Activated CD4-positive, alpha-beta T cell treated with anti-CD3 and anti-CD28 coated beads, Interleukin-2, amount 50 U/mL, for 24 hours (primary cell): ENCODE data around the gene RSPH3.
A peak's percentile ranks its signal among the peaks of the same experiment; 100 is the strongest.
"Not testable (repeated sequence)": the region's sequence is repeated elsewhere in the genome, so short reads cannot be mapped to it uniquely, and the experiment has no call there.

Experiments
- DNase-seq, 2 donors: peaks; one replicate each; pipeline ENCODE4 v3.0.0-alpha.2; 2020; ENCODE audit warnings: low read depth in 1 of 2, low spot score in 1 of 2

Gene RSPH3, protein sequence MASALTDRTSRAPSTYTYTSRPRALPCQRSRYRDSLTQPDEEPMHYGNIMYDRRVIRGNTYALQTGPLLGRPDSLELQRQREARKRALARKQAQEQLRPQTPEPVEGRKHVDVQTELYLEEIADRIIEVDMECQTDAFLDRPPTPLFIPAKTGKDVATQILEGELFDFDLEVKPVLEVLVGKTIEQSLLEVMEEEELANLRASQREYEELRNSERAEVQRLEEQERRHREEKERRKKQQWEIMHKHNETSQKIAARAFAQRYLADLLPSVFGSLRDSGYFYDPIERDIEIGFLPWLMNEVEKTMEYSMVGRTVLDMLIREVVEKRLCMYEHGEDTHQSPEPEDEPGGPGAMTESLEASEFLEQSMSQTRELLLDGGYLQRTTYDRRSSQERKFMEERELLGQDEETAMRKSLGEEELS

DNA sequence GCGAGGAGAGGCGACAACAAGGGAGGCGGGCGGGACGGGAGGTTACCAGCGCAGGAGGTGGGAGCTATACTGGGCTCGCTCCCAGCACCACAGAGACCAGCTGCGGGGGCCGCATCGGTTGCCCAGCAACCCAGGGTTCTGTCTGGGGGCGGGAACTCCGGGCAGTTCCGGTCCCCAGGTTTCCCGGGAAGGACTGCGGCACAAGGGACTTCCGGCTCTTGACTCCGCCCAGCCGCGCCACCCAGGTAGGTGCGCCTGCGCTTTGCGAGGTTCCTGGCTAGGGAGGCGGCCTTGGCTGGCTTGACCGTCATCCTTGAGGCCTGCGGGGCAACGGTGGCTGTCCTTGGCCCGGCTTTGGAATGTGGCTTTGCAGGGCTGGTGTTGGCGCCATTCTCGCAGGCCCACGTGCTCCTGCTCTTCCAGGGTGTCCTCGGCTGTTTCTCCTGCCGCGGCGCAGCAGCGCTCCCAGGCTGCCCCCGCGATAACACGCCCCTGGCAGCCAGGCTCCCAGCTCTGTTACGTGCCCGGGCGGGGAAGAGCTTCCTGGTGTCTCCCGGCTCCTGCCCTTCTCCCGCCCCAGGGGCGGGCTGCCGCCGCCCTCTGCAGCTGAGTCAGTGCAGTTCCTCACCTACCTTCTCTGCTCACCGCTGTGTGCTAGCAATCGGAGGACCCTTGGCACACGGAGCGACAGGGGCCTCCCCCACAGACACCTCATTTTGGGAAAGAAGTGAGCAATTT, at the start of gene RSPH3:
RSPH3 (minus strand) TSS at position 537 of the 738 bp plus-strand sequence. CDS start 652 bp downstream, outside the sequence.
- DNase-seq: peak; percentile 87 to 91

DNA sequence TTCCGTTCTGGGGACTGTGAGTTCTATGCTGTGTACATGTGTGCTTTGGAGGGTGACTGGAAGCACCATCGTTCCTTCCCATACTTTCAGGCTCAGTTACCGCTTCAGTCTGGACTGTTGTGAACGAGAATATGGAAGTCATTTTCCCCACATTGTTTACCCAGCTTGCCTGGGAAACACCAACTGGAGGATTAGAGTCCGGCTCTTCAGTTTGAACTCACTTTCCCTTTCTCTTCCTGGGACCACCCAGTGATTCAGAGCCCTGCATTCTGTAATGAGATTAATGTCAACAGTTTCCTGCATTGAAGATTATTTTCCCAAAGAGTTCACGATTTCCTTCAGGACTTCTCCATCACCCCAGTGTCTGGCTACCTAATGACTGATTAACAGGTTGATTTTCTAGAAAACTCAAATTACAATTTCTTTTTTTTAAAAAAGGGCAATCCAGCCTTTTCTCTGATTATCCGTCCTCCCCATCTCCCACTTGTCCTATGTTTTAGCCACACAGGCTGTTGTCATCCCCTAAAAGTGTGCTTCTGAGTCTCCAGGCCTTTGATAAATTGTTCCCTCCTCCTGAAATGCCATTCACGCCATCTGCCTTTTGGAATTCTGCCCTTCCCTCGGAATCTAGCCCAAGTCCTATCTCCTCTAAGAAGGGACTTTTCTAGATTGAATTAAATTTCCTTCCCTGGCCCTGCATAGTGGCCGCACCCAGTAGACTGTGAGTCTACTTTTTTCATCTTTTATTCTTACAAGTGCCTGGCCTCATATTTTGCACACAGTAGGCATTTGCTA, 48.1 kb upstream of the RSPH3 start:
- DNase-seq: no peak

GRCh38 chr6:159045801-159046200, 45.8 kb upstream of the RSPH3 start:
- no peak for DNase-seq

DNA sequence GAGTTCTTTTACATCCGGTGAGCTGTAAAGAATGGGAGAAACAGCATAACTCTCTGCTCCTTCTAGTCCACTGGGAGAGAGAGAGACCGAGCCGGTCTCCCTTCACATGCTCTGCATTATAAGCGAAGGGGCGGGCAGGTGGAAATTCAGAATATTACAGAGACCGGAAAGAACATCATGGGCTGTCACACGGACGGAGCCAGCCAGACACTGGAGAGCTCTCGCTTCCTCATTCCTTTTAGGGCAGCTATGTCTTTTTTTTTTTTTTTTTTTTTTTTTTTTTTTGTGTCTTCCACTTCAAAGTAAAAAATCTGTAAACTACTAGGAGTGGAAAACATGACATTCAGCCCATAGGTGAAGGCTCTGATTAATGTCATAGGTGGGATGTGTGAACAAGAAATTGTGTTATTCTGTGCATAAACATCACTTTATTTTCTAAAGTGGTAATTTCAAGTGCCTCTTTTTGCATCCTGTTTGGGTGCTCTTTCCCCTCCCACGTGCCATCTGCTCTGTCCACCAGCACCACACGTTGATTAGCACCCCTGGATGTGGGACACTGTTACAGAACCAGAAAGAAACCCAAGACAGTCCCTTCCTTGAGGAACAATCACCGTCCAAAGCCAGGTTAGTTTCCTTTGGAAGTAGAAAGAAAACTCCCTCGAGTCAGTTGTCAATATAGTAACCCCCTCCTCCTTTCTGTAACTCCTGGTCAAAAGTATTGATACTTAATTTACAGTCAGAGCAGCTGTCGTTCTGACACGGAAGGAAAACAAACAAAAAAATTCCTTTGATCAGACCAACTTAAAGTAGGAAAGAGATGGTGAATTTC, 45.1 kb upstream of the RSPH3 start, which contains the start of gene TAGAP:
TAGAP (minus strand) TSS at position 93 of the 829 bp plus-strand sequence. CDS start 845 bp downstream, outside the sequence.
- DNase-seq: peak; percentile 60 to 88

DNA sequence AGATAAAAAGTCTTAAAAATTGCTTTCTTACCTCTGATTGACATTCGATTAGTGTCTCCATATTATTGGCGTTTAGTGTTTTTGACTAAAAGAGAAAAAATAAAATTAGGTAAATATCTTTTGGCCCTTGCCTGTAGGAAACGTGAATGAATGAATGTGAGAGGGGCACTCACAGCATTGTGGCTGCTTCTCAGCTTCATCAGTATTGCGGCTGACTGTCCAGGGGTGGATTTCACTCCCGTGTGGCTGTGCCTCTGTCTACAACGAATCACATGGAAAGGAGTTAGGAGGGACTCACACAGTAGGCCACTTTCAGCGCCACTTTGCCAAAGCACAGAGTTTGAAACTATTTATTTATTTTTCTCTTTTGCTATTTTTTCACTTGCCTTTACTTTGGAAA, 43.9 kb upstream of the RSPH3 start:
- no peak for DNase-seq

DNA sequence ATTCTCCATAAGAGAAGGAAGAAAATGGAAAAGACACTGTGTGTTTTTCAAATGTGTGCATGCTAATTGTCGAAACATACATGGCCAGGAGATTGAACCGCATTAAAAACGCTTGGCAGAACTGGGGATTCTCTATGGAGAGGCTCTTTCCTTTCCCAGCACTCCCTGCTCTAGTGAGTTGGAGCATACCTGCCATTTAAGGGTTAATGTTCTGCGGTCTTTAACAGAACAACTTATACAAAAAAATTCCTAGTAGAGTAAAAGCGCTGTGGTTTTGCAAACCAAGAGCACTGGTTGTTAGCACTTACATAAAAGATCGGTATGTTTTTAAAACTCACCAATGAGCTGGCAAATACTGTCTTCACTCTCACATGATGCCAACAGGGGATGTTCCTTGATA, 43.2 kb upstream of the RSPH3 start:
- no peak for DNase-seq

DNA sequence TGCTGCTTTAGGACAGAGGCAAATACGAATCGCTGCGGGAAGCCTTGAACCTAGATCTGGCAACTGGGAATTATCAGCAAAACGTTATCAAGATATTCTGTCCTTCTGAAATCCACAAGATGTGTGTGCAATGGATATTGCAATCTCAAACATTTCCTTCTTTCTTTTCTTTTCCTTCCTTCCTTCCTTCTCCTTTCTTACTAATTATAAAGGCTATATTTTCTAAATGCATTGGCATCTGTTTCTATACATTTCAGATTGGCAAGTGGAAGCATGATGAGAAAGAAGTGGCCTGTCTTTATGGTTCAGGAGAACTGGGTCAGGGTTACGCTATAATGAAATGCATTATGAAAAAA, 42.8 kb upstream of the RSPH3 start:
- DNase-seq: no peak

- DNase-seq: peak in 1 of 2 donors; percentile 79
Observed at GRCh38 chr6:159042003-159042825, 42.2 kb upstream of the RSPH3 start.

DNA sequence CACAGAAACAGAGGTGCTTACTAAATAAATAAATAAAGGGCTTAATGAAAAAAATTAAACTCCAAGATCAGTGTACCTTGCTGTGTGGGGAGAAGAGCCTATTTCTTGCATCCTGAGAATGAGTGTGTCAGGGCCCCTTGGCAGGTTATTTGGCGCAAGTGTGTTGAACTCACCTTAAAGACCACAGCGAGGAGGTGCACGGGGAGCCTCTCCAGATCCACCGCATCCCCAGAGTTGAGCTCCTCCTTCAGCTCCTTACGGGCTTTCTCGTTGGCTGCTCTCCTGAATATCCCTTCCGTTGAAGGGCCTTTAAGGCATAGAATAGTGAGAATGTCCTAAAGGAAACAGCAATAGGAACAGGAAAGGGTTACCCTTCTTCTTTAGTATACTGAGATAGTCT, 41.2 kb upstream of the RSPH3 start:
- no peak for DNase-seq

DNA sequence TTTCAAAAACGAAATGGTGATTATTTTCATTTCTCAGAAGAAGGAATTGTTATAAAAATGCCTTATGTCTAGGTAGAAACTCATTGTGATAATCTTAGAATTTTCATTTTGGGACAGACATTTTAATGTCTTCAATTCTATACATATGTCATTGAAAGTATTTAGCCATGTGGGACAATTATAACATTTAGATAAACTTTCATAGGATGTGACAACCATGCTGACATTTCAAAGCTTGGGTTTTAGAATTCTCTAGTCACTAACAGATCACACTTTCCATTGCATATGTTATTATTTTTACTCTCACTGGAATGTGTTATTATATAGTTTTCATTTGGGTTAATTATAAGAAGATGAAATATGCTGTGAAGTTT, 39.9 kb upstream of the RSPH3 start:
- no peak for DNase-seq

- DNase-seq: no peak
Observed at GRCh38 chr6:159038914-159039884, 39.2 kb upstream of the RSPH3 start.

DNA sequence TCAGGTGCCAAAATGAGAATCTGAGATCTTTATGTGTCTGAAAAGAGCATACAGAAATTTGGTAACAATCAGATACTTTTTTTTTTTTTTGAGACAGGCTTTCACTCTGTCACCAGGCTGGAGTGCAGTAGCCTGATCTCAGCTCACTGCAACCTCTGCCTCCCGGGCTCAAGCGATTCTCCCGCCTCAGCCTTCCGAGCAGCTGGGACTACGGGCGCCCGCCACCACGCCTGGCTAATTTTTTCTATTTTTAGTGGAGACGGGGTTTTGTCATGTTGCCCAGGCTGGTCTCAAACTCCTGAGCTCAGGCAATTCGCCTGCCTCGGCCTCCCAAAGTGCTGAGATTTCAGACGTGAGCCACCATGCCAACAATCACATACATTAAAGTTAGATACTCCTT, 38.3 kb upstream of the RSPH3 start:
- DNase-seq: not testable (repeated sequence)

DNA sequence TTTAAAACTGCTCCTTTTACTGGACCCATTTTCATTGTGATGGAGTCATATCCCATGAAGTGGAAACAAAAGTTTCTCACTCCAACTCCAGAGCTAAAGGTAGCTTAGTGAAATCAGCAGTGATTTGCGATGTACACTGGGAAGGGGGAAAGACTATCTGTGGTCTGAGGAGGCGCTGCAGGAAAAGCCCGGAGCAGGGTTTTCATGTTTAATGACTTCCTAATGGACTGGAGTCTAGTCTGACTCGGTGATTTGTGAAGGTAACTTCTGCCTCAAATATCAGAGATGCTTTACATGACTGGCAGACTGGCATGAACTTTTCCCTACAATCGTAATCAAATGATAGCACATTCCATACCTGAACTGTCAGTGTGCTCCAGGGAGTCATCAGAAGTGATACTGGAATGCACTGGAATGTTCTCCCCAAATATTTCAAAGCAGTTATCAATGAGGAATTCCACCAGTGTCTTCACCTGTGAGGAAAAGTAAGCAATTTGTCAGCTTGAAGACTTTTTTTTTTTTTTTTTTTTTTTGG, 37.8 kb upstream of the RSPH3 start:
- no peak for DNase-seq

GRCh38 chr6:159036673-159037072, 36.7 kb upstream of the RSPH3 start:
- no peak for DNase-seq

- no peak for DNase-seq
Observed at GRCh38 chr6:159035891-159036290, 35.9 kb upstream of the RSPH3 start.

GRCh38 chr6:159033160-159034049, 33.4 kb upstream of the RSPH3 start:
- DNase-seq: no peak

GRCh38 chr6:159031846-159032245, 31.8 kb upstream of the RSPH3 start:
- DNase-seq: no peak
